ENCODE measurements around the gene DNAJC5.

The DNAJC5 gene

DNA sequence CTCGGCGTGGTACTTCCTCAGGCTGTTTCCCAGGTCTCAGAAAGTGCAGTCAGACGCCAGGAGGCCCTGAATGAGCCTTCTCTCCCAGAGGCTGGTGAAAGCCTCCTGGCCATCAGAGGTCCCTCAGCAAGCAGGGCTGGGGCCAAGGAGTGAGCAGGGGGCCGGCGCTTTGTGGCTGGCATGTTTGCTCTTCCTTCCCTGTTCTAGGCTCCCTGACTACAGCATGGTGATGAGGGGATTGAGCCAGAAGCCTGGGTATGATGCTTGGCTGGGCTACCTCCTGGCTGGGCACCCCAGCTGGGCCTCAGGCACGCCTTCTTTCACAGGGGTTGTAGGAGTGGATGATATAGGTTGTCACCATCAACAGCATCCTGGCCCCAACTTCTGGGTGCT is 11.7 kb upstream of the DNAJC5 start:
- in situ Hi-C loops (cut with MboI; ENCODE audit: low sequenced_read_pairs) = no loop called here

DNA sequence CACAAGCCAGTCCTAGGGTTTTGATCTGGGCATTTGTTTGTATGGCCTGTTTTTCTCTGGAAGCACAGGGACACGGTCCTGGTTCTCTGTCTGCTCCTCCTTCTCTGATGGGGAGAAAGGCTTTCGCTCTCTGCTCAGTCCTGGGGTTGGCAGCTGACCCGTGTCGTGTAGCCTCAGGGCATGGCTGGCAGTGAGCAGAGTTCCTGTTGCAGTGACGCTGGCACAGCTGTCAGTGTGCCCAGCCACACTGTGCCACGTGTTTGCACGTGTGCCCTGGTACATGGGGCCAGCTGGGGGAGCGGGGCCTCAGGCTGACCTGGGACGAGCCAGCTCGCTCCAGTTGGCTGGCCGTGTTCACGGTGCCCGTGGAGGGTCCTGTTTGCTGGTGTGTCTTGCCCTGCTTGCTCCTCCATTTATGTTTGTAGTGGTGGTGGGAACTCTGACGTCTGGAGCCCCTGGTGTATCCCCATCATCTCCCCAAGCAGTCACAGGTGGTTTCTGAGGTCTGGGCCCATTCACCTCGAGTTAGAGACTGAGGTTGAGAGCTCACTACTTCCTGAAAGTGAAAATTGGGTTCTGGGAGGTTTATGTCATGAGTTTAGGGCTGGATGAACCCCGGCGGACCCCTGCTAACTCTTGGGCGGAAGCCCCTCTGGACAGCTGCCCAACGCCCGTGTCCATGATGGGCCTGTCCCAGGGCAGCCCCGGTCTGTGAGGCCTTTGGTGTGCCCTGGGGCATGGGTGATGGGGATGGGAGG is 10.2 kb upstream of the DNAJC5 start:
- in situ Hi-C loops (cut with MboI; ENCODE audit: low sequenced_read_pairs) = no loop called here

DNA sequence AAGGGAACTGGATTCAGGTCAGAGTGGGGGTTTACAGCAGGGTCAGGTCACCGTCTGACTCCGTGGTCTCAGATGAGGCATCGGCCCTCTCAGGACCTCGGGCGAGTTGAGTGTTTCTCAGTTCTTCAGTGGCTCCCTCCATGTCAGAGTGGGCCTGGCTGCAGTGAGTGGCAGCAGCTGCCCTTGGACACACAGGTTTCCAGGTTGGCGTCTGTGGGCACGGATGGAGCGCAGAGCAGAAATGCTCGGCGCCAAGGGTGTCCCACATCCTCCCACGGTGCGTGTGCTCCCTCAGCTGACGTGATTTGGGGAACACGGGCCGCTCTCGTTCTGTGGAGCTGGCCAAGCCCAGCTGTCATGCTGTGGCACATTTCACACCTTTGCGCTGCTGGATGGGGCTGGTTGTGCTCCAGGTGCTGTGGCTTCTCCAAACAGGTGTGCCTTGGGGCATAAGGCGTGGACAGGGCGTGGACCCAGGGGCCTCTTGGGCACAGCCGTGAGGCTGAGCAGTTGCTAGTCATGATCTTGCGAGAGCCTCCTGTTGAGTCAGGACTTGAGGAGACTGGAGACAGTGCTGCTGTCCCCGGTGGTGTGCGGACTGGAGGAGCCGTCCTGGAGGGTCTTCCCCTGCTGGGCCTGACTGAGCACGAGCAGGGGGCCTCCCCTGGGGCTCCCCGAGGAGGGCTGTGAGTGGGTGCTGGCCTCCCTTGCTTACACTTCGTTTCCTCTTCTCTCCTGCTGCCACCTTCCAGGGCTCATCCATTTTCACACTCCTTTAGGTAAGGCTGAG is 9.5 kb upstream of the DNAJC5 start:
- in situ Hi-C loops (cut with MboI; ENCODE audit: low sequenced_read_pairs) = no loop called here

DNA sequence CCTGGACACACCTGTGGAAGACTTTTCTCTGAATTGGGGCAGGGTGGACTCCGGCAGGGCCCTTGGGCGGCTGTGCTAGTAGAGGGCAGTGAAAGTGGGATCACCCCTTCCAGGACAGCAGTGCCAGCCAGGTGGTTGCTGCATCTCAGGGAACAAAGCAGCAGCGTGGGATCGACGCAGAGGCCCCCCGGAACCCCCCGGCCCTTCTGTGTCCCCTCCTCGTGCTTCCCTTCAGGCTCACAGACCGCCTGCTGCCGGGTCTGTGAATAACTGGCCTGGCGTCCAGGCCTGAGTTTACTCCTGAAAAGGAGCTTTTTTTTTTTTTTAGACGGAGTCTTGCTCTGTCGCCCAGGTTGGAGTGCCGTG is 8.9 kb upstream of the DNAJC5 start:
- in situ Hi-C loops (cut with MboI; ENCODE audit: low sequenced_read_pairs) = no loop called here

DNA sequence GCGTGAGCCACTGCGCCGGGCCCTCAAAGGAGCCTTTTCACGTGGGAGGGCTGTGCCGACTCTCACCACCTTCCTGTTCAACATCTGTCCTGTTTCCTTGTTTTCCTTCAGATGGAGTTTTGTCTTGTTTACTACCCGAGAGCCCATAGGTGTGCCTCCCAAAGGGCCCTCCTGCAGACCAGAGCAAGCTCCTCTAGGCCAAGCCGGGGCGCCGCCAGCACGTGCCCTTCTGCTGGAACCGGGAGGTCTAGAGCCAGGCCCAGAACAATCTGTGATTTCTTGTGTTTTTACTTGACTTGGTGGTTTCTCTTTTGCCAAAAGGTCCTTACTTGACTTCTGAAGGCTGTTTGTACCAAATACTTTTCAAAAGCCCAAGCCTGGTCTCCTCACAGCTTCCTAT is 8.0 kb upstream of the DNAJC5 start:
- in situ Hi-C loops (cut with MboI; ENCODE audit: low sequenced_read_pairs) = no loop called here

DNA sequence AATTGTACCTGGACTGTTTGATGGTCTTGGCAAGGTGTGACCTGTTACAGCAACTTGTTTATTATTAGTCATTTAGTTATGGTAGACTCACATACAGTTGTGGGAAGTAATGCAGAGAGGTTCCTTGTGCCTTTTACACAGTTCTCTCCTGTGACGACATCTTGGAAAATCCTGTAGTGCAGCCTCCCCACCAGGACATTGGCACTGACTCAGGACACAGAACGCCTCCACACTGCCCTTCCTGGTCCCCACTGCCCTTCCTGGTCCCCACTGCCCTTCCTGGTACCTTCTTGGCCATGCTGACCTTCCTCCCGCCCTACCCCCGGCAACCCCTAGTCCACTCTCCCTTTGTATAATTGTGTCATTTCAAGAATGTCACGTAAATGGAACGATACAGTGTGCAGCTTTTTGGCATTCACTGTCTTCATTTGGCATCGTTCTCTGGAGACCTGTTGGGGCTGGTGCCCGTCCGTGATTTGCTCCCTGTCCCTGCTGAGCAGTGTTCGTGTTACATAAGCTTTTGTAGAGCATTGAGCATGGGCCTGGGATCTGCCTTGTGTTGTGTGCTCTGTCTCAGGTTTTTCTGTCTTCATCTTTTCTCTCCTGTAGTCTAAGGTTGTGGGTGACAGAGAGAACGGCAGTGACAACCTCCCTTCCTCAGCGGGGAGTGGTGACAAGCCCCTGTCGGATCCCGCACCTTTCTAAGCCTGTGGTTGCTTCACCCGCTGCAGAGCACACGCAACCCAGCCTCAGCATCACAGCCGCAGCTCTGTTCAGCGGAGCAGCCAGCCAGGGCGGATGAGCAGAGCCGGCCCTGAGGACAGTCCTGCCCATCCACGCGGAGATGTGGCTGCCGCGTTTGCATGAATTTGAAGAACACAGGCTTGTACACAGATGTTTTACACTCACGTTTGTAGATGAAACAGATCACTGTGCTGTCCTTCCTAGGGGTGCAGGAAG is 5.4 kb upstream of the DNAJC5 start:
- in situ Hi-C loops (cut with MboI; ENCODE audit: low sequenced_read_pairs) = no loop called here

DNA sequence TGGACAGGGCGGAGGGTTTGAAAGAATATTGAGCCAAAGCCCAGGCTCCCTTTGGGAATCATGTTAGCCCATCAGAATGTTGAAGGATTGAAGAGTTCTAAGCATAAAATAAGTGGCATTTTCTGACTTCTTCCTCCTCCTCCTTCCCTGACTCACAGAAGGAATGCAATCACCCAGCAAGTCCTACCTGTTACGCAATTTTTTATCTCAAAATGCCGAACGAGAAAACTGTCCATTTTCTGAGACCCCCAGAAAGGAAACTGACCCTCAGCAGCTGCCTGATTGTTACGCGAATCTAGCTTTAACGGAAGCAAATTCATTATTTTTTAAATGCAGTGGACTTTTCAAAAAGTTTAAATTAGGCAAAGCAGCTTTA is 4.7 kb upstream of the DNAJC5 start:
- in situ Hi-C loops (cut with MboI; ENCODE audit: low sequenced_read_pairs) = no loop called here

DNA sequence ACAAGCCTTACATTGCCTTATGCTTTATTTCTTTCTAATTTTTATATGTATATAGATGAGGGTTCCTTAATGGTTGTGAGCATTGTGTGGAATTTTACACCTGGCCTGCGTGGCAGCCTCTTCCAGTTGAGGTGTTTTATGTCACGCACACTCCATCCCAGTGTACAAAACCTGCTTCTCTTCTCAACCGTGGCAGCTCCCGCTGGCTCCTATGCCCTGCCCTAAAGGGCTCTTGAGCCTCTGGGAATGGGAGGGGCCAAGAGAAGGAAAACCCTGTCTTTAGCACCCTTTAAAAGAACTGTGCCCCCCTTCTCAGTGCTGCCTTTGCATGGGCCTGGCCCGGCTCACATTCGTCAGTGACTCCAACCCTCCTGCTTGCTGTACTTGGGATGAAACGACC is 4.3 kb upstream of the DNAJC5 start:
- in situ Hi-C loops (cut with MboI; ENCODE audit: low sequenced_read_pairs) = no loop called here

DNA sequence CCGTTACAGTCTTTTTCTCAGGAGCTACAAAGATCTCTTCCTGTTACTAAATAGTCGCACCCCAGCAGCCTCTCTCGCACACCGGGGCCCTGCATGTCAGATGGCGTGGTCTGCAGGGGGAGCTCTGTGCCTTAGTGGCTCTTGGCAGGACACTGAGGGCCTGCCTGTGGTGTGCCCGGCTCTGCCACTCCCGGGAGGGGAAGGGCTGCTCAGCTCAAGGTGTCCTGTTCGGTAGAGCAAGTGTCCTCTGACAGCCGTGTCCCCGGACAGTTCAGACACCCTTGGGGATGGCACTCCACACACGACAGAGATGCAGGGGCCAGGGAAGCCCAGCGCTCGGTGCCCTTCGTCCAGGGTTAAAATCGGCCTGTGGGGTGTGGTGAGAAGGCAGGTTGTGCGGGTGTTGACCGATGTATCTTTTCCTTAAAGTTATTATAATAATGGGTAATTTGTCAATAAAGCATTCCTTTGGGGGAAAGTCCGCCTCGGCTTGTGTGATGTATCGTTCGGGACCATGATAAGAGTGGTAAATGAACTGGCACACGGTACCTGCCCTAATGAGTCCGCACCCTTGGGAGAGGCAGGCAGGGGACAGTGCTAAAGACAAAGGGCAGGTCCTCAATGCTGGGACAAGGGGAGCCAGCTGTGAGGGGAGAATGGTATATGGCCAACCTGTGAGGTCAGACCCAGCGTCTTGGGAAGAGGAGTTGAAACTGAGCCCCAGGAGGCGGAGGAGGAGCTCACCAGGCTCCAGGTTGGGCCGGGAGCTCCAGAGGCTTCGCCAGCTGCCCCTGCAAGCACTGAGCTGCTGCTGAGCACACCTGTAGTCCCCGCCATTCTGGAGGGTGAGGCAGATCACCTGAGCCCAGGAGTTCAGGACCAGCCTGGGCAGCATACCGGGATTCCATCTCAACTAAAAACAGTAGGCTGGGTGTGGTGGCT is 3.6 kb upstream of the DNAJC5 start:
- in situ Hi-C loops (cut with MboI; ENCODE audit: low sequenced_read_pairs) = no loop called here

DNA sequence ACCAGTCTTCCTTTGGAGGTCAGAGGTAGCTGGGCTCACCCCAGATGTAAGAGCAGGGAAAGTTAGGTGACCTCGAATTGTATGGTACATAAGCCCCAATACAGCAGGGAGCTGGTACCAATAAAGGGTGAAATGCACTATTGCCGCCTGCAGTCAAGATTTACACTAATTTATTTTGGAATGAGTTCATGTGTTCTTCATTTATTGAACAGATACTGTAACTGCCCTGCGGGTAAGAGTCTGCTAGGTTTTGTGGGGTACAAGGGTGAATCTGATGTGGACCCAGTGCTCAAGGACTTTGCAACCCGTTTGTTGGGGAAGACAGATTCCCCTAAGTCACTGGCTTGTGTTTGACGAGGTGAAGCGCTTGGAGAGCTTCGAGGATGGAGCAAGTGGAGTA is 2.5 kb upstream of the DNAJC5 start:
- in situ Hi-C loops (cut with MboI; ENCODE audit: low sequenced_read_pairs) = no loop called here

DNA sequence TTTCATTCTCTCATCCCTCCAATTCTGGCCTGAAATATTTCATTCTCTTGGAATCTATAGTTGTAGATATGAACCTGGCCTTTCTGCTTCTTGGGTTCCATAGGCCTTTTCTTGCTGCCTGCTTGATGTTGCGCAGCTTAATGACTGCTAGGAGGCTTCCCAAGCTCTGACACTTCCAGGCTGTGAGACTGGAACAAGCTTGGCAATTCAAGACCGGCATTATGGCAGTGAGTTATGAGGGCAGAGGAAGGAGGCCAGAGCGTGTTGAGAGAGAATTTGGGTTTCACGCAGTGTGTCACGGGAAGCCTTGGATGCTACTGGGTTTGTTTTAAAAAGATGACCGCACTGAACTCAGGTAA is 948 bp upstream of the DNAJC5 start:
- in situ Hi-C loops (cut with MboI; ENCODE audit: low sequenced_read_pairs) = no loop called here

DNA sequence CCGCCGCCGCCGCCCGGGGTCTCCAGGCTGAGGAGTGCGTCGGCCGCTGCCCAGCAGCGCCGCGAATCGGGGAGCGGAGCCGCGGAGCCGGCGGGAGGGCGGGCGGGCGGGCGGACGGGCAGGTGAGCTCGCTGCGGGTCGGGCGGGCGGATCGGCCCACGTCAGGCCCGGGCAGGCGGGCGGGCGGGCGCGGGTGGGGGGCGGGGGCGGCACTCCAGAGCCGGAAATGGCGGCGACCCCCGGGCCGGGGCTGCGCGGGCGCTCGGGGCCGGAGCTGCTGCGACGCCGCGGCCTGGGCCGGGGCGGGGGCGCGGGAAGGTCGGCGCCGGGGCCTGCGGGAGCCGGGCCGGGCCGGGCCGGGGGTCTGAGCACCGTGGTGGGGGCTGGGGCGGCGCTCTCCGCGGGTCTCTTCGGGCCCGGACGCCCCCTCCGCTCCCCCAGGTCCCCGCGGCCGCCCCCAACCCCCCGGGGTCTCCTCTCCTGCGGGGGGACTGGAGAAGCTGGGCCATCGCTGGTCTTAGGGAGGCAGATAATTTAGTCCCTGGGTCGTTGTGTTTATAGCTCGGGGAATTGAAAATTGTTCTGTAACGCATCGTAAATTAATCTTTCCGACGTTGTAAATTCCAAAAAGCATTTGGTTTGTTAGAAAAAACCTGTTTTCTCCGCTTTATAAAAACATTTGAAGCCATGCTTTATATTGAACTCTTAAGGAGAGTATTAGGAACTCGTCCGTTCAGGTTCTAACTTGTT is 451 bp downstream of the DNAJC5 start:
- in situ Hi-C loops (cut with MboI; ENCODE audit: low sequenced_read_pairs) = no loop called here

DNA sequence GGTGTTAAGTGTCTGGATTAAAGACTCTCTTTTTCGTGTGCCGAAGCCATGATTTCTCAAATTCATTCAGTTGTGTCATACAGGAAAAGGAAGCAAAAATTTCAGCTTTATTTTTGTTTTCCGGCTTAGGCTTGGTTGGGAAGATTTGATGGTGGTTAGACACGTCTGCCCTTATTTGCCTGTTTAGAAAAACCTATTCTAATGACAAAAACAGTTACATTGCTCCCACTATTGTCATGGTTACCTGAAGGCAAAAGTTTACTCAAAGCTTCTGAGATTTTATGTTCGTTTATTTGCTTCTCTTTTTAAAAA is 982 bp downstream of the DNAJC5 start:
- in situ Hi-C loops (cut with MboI; ENCODE audit: low sequenced_read_pairs) = no loop called here

DNA sequence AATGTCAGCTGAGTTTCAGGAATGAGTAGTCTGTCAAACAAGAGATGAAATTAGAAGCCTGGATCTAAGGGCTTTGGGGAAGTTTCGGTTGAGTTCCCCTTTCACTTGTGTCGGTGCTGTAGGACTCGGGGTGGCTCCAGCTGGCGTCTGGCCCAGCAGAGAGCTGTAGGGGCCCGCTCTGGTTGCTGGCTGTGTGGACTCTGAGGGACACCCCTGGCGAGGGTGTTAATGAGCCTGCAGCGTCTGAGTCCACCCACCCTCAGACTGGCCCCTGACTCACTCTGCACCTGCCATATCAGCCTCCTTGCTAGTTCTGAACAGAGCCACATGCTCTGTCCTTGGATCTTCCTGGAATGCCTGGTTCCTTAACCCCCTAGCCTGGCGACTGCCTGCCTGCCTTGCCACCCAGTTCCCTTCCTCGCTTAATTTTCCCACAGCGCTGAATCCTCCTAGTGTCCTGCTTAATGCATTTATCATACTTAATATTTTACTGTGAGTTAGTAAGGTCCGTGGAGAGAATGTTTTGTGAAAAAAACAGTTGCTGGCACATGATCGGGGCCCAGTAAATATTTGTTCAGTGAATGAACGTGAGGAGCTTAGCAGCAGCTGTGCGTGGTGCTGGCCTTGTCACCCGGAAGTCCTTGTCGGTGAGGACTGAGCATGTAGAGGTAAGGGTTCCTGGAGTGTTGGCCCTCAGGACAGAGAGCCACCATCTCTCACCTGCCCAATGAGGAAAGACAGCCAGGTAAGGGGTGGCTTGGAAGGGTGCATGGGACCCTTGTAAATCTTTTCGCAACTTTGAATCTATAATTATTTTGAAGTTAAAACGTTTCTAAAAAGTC is 1.6 kb downstream of the DNAJC5 start:
- in situ Hi-C loops (cut with MboI; ENCODE audit: low sequenced_read_pairs) = no loop called here

DNA sequence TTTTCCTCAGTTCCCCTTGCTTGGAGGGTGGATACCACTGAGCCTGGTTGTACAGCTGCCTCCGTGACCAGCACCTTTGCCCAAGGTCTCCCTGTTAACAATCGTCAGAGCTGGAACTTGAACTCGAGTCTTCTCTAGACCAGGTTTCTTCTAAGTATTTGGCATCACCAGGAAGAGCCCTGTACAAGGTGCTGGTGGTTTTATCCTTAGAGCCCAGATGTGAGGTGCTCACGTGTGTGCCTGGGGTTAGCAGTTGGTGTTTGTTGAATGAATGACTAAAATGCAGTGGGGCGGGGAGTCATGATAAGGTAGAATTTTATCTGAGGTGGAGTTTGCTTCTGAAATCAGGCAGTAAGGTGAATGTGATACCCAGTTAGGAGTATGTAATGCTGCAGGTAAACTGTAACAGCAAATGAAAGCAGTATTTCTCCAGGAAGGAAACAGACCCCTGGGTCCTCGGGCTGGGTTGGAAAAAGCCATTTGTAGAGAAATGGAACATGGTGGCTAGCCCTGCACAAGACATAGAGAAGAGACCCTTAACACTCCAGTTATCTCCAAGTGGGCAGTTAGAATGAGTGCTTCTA is 3.1 kb downstream of the DNAJC5 start:
- in situ Hi-C loops (cut with MboI; ENCODE audit: low sequenced_read_pairs) = no loop called here

DNA sequence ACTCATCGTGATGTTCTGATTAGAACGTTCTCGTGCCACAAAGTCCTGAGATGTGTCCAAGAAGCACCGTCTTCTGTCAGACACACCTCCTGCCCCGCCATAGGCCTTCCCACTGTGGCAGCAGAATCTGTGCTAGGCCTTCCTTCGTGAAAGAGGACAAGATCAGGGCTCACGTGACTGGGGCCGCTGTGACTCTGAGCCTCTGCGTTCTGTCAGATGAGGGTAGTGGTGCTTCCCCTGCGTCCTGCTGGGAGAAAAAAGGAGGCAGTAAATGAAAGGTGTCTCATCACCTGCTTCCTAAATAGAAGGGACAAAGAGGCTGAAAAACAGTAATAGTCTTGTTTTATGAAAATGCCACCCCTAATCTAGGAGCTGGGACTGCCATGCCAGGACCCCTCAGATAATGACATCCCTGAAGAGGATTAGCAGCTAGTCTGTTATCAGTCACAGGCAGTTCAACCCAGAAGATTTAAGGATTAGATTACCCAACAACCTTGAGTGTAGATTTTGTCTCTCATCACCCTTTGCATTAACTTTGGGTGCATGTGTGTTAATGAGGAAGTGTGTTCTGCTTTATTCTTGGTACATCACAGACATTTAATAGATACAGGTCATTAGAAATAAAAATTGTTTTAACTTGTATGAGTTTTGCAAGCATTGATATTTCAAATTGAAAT is 4.1 kb downstream of the DNAJC5 start:
- in situ Hi-C loops (cut with MboI; ENCODE audit: low sequenced_read_pairs) = no loop called here

DNA sequence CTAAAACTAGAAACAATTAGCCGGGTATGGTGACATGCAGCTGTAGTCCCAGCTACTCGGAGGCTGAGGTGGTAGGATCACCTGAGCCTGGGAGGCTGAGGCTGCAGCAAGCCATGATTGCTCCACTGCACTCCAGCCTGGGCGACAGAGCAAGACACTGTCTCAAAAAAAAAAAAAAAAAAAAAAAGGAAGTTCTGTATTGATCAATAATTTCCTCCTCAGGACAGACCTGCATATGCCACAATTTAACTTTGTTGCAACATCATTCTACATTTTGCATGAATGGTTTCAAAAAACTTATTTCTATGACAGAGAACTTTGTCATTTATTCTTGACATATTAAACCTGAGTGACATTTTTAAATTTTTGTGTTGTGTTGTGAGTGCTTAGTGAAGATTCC is 5.5 kb downstream of the DNAJC5 start:
- in situ Hi-C loops (cut with MboI; ENCODE audit: low sequenced_read_pairs) = no loop called here

All from HL-60/S4 (cell line).